ENCODE data around the gene GMDS.

GMDS gene

DNA sequence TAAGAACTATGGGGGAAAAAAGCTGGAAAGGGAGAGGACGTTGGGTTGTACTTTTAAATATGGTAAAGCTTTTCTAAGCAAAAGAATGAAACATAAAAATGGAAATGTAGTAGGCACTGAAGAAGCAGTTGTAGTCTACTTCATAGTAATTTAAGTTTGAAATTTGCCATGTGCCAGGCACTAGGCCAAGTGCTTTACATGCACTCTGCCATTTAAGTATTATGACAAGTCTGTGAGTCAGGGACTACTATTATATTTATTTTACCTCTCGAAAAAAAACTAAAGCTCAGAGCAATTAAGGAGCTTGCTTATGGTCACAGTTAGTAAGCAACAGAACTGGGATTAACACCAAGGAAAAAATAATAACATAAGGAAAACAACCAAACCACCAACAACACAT, 257.8 kb downstream of the GMDS start:
- no peak for DNase-seq (ENCODE audit: low spot score)

- DNase-seq (ENCODE audit: low spot score), result no peak
Measured at GRCh38 chr6:1986454-1987243, 258.8 kb downstream of the GMDS start.

DNA sequence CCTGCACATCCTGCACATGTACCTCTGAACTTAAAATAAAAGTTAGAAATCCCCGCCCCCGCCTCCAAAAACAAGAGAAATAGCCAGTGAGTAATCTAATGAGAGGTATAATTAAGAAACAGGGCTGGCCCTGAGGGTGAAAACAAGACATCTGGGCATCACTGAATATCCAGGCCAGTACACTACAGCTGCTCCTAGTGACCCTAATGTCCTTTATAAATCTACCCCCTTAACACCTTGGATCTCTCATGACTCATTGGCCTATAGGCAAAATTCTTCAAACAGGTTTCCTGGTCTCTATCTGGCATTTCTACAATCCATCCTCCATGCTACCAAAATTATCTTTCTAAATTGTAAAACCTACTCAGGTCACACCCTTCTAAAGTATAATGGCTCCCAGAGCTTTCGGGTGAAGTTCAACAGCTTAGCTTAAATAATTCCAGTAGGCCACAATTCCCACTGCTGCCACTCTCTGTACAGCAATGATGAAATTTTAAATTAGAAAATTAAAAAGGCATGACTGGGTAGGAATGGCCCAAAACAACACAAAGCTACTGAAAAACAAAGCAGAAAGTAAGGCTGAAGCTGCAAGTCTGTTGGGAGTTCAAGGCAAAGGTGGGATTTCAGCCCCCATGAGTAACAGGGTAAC, 260.9 kb downstream of the GMDS start:
- DNase-seq (ENCODE audit: low spot score), result no peak

DNA sequence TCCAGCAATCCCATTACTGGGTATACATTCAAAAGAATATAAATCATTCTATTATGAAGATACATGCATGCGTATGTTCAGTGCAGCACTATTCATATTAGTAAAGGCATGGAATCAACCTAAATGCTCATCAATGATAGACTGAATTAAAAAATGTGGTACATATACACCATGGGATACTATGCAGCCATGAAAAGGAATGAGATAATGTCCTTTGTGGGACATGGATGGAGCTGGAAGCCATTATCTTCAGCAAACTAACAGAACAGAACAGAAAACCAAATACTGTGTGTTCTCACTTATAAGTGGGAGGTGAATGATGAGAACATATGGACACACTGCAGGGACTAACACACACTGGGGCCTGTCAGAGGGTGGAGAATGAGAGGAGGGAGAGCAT, 261.6 kb downstream of the GMDS start:
- DNase-seq (ENCODE audit: low spot score), result no peak

- DNase-seq (ENCODE audit: low spot score), result no peak
Measured at GRCh38 chr6:1972962-1973361, 272.4 kb downstream of the GMDS start.

DNA sequence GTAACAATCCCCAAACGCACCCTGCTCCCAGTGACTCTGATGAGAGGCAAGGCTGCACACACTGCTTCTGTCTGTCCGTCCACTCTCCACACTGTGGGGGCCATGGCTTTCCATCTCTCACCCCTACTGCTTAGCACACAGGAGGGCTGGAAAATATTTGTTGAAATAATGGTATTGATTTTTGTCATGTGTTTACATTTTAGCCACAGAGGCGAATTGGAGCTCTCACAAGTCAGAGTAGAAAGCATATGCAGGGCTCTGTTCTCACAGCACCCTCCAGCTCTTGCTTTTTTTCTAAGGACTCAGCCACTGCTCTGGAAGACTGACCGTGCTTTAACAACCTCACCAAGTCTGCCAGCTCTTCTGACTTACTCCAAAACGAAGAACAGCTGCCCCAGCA, 273.8 kb downstream of the GMDS start:
- no peak for DNase-seq (ENCODE audit: low spot score)

DNA sequence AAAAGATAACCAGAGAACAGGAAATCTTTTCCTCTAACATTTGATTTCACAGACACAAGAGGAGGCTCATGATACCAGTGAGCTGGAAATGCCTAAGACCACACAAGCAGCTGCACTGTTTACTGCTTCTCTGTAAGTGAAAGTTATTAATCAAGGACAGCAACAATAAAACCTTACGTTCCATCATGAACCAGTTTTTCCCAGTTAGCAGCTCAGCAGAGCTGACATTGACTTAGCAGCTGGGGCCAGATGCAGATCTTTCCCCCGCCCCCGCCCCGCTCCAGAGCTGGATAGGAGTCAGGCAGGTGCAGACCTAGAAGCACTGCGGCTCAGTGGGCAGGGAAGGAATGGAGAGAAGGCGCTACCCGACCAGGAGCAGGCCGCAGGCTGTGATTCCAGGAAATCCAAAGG, 275.2 kb downstream of the GMDS start:
- no peak for DNase-seq (ENCODE audit: low spot score)

DNA sequence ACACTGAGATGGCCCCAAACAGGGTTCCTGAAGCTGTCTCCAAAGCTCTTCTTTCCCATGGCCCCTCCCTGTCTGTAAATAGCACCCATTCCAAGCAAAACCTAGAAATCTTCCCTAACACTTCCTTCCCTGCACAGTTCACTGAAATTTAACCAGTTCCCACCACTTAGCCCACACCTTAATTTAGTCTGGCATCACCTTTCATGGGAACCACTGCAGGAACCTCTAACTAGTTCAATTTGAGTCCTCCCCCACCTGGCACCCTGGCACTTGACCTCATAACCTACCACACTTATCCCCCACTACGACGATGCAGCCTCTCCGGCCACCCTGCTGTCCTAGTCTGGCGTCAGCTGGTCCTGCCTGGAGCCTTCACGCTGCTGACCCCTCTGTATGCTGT, 278.7 kb downstream of the GMDS start:
- no peak for DNase-seq (ENCODE audit: low spot score)

- DNase-seq (ENCODE audit: low spot score), result no peak
Measured at GRCh38 chr6:1965596-1966224, 279.7 kb downstream of the GMDS start.

DNA sequence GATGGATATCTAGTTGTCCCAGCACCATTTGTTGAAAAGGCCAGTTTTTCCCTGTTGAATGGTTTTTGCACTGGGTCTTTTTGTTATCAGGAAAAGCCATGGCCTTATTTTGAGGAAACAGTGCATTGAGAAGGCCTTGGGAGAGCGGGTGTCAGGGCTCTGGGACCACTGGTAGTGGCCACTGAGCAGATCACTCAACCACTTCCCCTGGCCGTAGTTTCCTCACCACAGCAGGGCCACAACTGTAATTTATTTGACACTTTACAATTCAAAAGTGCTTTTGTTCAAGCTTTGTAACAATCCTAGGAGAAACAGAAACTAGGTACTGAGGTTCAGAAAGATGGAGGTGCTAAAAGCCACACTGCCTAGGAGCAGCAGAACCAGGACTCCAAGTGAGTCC, 281.8 kb downstream of the GMDS start:
- no peak for DNase-seq (ENCODE audit: low spot score)

GRCh38 chr6:1962201-1962600, 283.2 kb downstream of the GMDS start:
- no peak for DNase-seq (ENCODE audit: low spot score)

DNA sequence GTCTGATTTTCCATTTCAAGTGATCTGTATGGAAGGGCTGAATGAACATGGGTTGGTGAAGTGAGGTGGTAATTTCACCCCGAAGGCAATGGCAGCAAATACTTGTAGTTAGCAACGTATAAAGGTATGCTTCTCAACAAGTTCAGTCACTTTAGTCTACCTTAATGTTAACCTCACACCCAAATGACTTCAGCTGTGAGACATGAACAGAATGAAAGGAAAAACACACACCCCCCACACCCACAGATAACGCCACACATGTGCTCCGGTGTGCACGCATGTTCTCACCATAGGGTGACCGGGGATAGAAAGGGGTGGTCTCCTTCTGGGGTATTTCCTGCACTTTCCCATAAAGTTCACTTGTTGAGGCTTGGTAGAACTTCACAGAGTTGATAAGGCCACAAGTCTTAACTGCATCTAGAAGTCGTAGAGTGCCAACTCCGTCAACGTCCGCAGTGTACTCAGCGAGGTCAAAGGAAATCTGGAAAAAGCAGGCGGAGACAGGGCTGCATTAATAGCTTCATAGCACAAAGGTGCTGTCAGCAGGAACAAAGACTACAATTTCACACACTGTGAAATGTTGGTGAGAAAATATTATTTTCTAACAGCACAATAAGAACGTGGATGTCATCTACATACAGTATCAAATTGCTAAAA, 284.8 kb downstream of the GMDS start:
- DNase-seq (ENCODE audit: low spot score), result no peak

DNA sequence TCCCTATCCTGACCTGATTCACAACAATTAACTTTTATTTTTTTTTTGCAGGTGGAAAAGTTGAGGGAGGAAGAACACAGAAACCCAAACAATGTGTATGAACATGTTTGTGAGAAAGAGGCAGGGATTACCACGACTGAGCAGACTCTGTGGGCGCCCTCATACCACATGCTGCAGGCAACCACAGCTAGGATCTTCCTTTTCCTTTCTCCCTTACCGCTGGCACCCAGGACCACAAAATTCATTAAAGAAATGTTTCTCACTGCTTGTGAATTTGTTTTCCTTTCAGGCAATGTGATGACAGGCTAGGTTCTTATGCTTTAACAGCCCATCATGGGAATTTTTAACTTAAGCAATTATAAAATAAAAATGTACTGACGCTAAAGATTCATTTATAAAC, 287.1 kb downstream of the GMDS start:
- DNase-seq (ENCODE audit: low spot score), result no peak

DNA sequence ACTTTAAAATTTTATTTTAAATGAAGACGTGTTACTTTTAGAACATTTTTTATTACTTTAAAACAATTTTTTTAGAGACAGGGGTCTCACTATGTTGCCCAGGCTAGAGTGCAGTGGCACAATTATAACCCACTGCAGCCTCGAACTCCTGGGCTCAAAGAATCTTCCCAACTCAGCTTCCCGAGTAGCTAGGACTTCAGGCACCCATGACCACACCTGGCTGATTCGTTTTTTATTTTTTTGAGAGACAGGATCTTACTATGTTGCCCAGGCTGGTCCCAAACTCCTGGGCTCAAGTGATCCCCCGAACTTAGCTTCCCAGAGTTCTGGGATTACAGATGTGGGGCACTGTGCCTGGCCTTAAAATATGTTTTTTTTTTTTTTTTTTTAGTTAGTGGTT, 287.7 kb downstream of the GMDS start:
- no peak for DNase-seq (ENCODE audit: low spot score)

GRCh38 chr6:1952740-1953360, 292.6 kb downstream of the GMDS start:
- DNase-seq (ENCODE audit: low spot score), result no peak

- no peak for DNase-seq (ENCODE audit: low spot score)
Measured at GRCh38 chr6:1950631-1951030, 294.8 kb downstream of the GMDS start.

DNA sequence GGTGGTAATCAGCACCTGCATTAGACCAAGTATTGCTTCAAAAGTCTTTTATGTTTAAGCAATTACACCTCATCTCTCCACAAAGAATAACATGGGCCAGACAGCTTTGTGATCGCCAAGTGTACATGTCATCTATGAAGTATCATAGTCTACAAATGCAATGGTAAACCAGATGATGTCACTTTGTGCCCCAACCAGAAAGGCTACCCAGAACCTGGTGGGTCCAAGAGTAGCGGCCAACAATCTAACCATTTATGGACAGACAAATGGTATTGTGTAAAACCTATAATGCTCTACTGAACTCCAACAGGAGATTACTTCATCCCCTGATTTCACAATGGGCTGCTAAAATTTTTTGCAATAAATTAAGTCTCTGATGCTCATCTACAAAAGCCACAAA, 295.9 kb downstream of the GMDS start:
- DNase-seq (ENCODE audit: low spot score), result no peak

GRCh38 chr6:1947922-1948321, 297.5 kb downstream of the GMDS start:
- DNase-seq (ENCODE audit: low spot score), result no peak

GRCh38 chr6:1946583-1946982, 298.8 kb downstream of the GMDS start:
- DNase-seq (ENCODE audit: low spot score), result no peak

DNA sequence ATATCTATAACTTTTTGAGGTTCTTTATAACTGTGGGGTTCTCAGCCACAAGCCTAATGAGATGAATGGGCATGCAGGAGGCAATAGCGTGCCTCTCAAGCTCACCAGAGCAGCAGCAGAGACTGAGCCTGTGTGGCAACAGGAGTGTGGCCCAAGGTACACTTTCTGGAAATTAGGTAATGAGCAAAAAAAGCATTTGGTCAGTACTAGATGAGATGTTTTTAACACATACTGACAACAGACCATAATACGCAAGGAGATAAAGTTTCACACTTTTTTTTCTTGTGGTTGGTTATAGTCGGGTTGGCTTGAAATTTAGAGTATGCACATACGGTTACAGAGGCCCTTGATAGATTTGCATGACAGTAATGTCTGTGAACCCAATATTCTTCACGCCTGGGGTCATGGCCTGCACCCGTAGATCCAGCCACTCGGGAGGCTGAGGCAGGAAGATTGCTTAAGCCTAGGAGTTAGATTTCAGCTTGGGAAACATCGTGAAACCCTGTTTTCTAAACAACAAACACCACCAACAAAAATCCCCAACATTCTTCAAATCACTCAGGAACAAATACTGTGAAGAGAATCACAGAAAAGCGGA, 300.1 kb downstream of the GMDS start:
- no peak for DNase-seq (ENCODE audit: low spot score)

GRCh38 chr6:1942834-1943233, 302.6 kb downstream of the GMDS start:
- DNase-seq (ENCODE audit: low spot score), result no peak

DNA sequence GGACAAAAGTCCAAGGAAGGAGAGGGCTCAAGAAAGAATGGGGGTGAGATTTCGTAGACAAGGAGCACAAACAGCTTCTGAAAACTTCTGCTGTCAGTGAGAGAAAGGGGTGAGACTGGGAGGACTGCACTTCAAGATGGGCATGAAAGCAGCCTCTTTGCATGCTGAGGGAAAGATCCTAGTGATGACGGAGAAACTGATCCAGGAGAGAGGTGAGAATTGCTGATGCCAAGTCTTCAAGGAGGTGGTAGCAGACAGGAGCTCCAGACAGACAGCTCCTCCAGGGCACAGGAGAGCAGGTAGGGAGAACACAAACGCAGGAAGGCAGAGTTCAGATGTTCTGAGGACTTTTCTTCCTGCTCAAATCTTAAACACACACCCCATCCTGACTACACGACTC, 303.9 kb downstream of the GMDS start:
- DNase-seq (ENCODE audit: low spot score), result no peak

Data from Ammon's horn (tissue), 1 donor.